ENCODE results near the gene NHERF2.
"Not testable (repeated sequence)": the region's sequence is repeated elsewhere in the genome, so short reads cannot be mapped to it uniquely, and the experiment has no call there.

The NHERF2 gene

DNA sequence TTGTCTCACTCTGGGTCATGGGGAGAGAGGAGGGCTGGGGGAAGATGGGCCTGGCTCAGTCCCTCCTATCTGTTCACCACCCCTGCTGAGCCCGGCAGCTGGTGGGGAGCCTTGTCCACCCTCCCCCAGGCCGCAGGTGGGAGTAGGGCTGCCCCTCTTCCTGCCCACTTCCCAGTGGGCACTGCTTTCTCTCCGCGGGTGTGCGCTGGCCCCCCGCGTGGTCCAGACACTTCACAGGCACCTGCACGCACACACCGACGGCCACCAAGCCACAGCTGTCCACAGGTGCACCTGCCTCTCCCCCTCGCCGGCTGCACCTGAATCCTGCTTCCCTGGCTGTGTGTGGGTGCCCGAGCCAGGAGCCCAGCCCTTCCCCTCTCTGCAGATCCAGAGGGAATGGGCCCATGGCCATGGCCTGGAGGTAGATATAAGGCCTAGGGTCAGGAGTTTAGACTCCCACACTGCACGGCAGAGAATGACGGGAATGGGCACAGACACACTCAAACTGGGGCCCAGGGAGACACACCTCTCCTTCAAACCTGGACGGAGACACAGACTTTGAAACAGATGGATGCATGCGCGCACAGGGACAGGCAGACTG lies 2.0 kb downstream of the NHERF2 start:
- no peak for DNase-seq

DNA sequence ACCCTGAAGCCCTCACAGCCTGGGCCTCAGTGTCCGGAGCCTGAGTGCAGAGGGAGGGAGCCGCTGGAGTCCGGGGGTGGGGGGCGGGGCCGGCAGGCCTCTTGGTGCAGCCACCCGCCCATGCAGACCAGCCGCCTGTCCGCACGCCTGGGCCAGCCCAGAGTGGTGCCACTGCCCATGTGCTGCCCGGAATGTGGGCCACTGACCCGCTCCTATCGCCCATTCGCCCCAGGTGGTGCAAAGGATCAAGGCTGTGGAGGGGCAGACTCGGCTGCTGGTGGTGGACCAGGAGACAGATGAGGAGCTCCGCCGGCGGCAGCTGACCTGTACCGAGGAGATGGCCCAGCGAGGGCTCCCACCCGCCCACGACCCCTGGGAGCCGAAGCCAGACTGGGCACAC lies 2.6 kb downstream of the NHERF2 start:
- no peak for DNase-seq

DNA sequence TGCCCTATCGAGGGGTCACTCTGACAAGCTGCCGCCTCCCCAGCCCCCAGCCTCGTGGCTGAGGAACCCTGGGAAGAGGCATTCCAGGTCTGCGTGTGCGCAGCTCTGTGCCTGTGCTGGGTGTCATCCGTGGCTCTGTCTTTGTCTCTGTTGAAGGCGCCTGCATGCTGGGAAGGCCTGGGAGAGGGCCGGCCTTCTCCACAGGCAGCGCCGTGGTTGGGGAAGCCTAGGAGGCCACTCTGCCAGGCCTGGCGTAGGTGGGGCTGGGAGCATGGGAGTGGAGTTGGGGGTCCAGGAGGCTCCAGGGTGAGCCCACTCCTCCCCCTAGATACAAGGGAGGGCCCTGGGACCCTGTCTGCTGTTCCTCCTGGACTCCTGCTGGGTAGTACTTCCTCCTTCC lies 3.3 kb downstream of the NHERF2 start:
- no peak for DNase-seq

DNA sequence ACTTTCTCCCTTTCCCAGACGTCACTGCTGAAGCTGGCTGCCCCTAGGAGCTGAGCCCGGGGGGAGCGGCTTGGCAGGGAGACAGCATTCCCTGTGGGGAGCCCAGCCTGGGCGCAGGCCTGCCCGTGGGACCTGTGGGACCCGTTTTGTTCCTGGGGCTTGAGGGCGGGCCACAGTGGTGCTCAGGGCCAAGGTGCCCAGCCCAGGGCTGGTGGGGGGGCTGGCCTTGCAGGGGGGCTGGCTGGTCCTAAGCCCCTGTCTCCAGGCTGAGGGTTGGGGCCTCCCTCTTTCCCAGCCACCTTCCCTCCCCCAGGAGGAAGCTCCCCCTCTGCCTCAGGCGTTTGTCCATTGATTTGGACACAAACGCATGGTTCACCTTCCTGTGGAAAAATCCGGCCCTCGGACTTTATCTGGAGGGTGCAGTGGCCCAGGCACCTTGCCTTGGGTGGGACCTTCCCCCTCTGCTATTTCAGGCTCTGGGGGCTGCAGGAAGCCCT lies 4.4 kb downstream of the NHERF2 start:
- DNase-seq: no peak

DNA sequence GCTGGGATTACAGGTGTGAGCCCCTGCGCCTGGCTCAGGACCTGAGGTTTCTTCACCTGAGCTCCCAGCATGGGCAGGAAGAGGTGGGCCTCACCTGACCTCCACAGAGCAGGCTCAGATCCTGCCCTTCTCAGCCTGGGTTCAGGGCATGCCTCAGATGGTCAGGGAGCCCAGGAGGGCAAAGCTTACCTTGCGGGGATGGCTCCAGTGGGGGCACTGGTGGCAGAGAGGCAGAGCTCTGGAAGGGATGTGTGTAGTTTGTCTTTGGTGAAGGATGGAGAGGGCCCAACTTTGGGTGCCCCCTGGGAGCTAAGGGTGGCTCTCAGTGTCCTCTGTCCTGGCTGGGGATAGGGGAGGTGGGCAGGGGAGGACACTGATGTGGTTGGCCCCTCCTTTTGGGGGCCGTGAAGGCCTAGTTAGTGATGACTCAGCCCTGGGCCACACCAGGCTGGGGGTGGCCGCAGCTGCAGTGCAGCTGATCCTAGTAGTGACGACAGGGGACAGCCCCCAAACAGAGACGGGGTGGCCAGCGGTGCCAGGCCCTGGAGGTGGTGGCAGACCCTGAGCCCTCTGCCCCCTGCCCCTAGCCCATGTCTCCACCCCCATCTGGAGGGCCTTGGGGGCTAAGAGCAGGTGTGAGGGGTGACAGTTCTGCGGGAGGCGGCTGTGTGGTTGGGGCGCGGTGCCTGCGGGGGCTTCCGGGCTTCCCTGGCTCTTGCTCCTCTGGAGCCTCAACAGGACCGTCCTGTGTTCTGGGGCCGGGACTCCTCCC lies 5.8 kb downstream of the NHERF2 start:
- DNase-seq: no peak

DNA sequence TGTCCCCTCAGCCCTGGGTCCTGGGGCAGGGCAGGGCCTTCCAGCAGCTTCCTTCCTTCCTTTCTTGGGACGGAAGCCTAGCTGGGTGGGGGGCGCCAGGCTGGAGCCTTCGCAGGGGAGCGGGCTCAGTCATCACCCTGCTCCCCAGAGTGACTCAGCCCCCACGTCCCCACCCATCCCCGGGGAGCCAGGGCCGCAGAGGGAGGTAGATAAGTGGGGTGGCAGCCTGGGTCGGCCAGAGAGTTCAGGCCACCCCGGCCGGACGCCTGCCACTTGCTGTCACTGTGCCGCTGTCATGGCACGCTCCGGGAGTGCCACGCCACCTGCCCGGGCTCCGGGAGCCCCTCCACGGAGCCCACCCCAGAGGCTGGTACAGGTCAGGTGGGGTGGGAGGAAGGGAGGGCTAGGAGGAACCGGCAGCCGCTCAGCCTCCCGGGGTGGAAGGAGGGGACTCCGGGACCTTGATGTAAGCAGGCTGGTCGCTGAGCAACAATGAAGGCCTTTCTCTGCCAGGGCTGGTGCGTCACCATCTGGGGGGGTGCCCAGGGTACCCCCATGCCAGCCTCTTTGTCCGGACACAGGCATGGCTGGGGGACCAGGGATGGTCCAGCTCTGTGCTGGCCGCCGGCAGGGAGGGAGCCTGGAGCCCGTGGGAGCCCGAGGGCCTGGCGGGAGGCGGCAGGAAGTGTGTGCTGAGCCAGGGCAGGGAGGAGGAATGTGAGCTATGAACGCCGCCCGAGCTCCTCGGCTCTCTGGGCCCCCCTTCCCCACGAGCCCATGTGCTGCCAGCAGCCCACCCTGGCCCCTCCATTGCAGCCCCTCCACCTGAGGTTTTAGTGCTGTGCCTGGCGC lies 6.6 kb downstream of the NHERF2 start:
- DNase-seq: no peak

DNA sequence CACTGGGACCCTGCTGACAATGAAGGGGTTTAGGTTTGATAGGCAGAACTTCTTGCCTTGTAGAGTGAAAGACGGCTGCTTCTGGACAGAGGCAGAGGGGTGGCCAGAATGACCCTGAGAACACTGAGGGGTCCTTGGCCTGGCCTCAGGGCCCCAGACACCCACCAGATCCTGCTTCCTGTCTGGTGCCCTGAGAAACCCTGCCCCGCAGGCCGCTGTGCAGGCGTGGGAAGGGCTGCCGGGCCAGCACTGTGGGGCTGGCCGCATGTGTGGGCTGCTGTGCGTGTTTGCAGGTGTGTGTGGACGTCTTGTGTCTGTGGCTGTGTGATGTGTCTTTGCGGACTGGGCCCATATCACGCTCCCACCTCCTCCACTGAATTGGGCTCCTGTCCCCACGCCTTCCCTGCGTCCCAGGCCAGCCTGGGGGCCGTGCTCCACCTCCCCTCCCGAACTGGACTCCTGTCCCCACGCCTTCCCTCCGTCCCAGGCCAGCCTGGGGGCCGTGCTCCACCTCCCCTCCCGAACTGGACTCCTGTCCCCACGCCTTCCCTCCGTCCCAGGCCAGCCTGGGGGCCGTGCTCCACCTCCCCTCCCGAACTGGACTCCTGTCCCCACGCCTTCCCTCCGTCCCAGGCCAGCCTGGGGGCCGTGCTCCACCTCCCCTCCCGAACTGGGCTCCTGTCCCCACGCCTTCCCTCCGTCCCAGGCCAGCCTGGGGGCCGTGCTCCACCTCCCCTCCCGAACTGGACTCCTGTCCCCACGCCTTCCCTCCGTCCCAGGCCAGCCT lies 7.4 kb downstream of the NHERF2 start:
- DNase-seq: not testable (repeated sequence)

DNA sequence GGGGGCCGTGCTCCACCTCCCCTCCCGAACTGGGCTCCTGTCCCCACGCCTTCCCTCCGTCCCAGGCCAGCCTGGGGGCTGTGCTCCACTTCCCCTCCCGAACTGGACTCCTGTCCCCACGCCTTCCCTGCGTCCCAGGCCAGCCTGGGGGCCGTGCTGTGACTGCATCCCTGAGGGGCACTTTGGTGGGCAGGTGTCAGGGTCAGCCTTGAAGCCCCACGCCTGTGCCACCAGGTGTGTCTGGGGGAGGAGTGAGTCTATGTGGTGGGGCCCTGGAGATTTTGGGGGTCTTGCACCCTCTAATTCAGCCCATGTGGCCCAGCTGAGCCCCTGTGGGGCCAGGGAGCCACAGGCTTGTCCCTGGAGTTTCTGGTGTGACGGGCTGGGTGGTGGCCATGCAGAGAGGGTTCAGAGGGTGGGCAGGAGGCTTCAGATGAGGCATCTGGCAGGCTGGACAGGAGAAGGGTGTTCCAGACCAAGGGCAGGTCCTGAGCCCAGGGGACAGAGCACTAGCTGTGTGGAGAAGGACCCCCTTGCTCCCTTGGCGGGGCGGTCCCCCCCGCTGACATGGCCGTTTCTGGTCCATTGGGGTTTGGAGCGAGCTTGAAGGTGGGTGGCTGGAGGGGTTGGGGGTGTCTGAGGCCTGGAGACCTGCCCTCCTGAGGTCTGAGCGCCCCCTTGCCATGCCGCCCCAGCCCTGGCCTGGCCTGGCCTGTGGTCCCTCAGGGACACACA lies 8.2 kb downstream of the NHERF2 start:
- DNase-seq: no peak

DNA sequence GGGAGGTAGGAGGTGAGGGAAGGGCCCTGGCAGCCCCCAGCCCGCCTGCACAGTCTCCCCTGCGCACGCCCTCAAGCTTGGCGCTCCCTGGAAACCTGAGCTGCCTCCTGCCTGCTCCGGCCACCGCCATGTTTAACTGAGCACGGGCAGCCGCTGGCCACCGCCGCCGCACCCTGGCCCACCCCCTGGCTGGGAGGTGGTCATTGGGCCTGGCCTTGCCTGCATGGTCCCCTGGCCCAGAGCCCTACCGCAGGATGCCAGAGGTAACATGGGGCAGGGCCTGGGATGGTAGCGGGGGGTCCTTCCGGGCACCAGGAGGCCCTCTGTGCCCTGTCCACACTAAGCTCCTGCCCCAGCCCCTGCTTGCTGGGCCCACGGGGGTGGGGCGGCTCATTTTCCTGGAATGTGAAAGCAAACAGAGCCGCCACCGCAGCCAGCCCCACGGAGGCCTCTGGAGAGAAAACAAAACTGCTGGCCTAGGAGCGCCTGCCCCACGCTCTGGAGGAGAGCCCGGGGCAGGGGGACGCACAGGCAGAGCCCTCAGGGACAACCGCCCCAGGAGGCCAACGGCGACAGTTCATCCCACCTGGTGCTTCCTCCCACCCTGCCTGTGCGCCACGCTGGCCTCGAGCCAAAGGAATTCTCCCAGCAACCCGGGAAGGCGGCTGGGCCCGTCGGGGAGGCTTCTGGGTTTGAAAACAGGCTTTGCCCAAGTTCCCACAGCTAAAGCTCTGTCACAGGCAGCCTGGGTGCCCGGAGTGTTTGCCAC lies 8.9 kb downstream of the NHERF2 start:
- no peak for DNase-seq

DNA sequence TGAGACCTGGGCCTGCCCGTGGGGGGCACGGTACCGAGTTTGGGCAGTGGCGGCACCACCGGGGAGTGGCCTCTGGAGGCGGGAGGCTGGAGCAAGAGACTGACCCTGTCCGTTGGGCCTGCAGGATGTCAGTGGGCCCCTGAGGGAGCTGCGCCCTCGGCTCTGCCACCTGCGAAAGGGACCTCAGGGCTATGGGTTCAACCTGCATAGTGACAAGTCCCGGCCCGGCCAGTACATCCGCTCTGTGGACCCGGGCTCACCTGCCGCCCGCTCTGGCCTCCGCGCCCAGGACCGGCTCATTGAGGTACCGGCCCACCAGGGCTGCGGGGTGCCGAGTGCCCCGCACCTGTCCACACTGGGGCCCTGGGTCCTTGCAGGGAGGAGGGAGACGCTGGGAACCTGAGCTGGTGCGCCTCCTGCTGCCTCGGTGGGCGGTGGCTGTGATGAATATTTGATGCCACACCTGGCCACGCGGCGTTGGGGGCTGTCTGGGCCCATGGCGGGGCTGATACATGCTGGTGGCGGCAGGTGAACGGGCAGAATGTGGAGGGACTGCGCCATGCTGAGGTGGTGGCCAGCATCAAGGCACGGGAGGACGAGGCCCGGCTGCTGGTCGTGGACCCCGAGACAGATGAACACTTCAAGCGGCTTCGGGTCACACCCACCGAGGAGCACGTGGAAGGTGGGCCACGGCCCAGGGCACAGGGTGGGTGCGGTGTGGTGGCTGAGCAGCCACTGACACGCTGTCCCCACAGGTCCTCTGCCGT lies 9.7 kb downstream of the NHERF2 start:
- no peak for DNase-seq

DNA sequence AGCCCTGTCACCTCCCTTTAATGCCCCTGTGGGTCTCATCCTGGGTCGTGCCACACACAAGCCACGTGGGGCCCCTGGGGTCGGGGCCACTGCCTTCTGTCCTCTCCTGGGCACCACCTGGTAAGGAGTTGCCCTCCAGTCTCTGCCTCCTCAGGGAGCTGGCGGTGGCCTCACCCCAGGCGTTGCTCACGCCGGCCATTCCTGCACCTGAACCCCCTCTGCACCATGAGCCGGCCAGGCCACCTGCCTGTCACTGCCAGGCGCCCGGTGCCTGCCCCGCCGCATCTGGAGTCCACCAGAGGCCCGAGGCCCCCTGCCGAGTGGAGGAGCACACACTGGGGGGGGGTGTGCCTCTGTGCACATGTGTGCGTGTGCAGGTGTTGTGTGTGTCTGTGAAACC lies 10.4 kb downstream of the NHERF2 start:
- no peak for DNase-seq

DNA sequence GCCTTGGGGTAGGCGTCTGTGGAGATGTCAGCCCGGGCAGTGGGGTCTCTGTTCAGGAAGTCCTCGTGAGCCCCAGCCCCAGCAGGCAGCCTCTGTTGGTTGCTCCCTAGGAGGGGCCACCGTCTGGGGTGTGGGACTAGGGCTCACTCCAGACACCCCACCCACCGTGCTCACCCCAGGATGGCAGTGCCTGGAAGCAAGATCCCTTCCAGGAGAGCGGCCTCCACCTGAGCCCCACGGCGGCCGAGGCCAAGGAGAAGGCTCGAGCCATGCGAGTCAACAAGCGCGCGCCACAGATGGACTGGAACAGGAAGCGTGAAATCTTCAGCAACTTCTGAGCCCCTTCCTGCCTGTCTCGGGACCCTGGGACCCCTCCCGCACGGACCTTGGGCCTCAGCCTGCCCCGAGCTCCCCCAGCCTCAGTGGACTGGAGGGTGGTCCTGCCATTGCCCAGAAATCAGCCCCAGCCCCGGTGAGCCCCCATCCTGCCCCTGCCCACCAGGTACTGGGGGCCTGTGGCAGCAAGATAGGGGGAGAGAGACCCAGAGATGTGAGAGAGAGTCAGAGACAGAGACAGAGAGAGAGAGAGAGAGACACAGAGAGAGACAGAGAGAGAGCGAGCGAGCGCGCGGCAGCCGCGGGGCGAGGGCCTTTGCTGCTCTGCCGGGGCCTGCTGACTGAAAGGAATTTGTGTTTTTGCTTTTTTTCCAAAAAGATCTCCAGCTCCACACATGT lies 11.1 kb downstream of the NHERF2 start:
- no peak for DNase-seq

DNA sequence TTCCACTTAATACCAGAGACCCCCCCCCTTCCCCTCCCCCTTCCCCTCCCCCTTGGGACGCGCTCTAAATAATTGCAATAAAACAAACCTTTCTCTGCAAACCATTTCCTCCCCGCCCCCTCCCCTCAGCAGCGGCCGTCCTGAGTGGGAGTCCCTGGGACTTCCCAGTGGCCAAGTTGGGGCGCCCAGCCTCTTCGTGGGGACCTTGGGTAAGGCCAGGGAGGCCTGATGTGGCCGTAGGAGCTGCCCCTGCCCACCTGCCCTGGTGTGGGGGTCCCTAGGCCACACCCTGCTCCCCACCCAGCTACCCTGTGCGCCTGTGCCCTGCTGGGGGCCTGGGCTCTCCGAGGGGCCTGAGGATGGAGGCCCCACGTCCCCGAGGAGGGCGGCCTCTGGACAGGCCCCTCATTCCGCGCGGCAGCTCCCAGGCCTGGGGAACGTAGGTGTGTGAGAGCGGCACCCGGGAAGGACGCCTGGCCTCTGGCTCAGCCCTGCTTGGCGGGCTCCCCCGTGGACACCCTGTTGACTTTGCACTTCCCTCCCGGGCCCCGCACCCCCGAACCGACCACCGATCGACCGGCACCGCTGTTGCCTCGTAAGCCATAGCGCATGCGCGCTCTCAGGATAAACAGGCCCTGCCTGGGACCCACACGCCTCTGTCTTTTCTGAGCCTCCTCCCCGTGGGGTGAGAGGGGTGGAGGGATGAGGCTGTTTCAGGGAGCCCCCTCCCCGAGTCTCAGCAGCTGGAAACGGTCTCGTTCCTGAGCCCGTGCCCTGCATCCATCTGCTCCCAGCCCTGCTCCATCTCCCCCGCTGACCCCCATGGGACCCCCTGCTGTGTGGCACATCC lies 11.9 kb downstream of the NHERF2 start:
- DNase-seq: no peak

DNA sequence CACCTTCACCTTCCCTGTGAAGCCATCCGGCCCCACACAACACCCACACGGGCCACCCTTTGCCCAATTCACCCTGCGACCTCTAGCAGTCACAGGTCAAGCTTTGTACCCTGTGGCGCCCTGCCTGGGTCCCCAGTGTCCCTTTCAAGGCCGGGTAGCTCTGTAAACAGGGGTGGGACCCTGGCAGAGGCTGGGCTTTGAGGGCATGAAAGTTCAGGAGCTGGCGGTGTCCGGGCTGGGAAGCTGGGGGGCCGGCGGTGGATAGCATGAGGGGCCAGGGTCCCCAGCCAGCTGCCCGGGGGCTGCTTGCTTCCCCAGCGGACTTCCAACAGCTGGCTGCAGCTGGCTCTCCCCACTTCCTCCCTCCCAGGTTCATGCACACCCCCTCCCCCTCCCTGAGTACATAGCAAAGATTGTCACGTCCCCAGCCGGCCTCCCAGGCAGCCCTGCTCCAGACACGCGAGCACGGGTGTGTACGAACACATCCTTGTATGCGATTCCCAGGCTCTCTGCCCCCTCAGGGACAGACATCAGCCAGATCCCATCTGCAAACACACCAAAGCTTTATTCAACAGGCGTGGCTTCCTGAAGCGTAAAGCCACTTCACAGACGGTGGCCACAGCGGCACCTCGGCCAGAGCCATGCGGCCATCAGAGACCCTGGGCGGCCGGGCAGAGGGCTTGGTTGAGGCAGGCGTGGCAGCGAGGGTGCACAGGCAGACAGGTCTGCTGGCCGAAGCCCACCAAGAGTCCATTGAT lies 12.8 kb downstream of the NHERF2 start:
- no peak for DNase-seq

DNA sequence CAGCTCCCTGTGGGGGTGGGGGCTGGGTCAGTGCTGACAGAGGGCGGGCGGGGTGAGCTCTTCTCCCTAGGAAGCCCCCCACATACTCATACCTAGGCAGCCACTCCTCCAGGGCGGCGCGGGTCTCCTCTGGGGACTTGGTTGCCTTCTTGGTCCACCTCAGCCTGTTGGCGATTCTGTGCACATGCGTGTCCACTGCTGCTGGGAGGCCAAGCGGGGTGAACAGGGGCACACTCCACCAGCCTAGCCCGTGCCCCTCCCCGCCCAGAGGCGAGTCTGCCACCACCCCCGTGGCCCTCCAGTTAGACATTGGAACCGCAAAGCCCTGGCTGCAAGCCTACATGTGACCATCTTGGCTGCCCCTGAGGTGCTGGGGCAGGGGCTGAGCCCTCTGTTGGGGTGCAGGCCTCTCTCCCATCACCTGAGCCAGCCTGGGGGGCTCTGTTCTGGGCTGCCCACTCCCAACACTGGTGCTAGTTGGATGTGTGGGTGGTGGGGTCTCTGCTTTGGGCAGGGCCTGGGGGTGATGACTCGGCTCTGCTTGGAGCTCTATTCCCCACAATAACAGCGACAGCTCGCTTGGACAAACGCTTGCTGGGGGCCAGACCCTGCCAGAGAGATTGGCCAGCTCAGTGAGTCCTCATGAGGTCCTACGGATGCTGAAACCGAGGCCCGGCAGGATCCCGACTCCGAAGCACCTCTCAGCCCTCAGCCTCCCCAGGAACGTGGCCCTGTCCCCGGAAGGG lies 13.5 kb downstream of the NHERF2 start:
- no peak for DNase-seq

DNA sequence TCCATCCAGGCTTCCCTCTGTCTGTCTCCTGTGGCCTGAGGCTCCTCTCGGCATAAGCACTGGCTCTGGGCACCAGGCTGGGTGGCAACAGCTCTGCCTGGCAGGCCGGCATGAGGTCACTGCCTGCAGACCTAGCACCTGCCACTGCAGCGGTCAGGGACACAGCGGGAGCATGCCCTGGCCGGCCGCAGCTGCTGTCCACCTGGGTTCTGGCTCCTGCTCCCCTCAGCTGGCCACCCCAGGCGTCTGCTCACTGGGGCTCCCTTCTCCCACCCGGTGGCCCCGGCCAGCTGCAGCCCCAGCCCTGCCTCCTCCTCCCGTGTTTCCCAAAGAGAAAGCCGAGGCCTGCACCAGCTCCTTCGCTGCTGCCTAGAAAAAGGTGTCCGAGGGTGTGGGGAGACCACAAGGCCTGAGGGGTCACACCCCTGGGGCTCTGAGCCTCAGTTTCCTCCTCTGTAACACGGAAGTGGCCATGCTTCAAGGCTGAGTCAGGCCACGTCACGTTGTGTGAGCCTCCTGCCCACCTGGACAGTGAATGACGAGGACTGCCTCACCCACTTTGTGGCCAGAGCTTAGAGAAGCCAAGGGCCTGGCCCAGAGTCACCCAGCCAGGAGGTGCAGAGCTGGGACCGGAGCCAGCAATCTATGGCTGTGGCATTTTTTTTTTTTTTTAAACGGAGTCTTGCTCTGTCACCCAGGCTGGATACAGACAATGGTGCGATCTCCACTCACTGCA lies 14.3 kb downstream of the NHERF2 start:
- DNase-seq: no peak
